Dermis microvascular lymphatic vessel endothelial cell (primary cell): Measurements from ENCODE around the gene UCN2. TPM values are rescaled to one million over a fixed set of nuclear protein-coding genes. Genes with fewer than 3 reads are reported as not detected.
"Not testable (repeated sequence)": the region's sequence is repeated elsewhere in the genome, so short reads cannot be mapped to it uniquely, and the experiment has no call there.

Source experiments
- DNase-seq, 2 donors: peaks; one replicate each; pipeline versions ENCODE4 v3.0.0 to v3.0.0-alpha.2; 2010; ENCODE audit warnings: low read depth in 2 of 2
- total RNA-seq: library from RNA; depleted of rRNA; stranded (reverse); fragments of >200 nt; gene quantifications from 2 replicates; pipeline ENCODE4 v1.2.1, GENCODE V29; 2014

The UCN2 gene
- total RNA-seq, 1 donor from 2014 or later = not detected

- no peak for DNase-seq
These were observed 1.1 kb downstream of the UCN2 start for GRCh38 chr3:48562367-48563095.

- DNase-seq = peak in 1 of 2 donors; percentile 36
These were observed 2.4 kb downstream of the UCN2 start for GRCh38 chr3:48561045-48561736.

- DNase-seq = no peak
These were observed 2.9 kb downstream of the UCN2 start for GRCh38 chr3:48560648-48561018.

GRCh38 chr3:48558493-48559134 lies 5.0 kb downstream of the UCN2 start:
- no peak for DNase-seq

- DNase-seq = peak; percentile 98 to 99
These were observed 6.6 kb downstream of the UCN2 start, which contains the start of gene PFKFB4 for GRCh38 chr3:48556796-48557626. PFKFB4 (minus strand) TSS chr3:48556803; CDS start chr3:48556777, 26 bp downstream.

- no peak for DNase-seq
These were observed 7.4 kb downstream of the UCN2 start for GRCh38 chr3:48555949-48556795.

- no peak for DNase-seq
These were observed 8.2 kb downstream of the UCN2 start for GRCh38 chr3:48555231-48555948.

- no peak for DNase-seq
These were observed 9.4 kb downstream of the UCN2 start for GRCh38 chr3:48553886-48554845.

- DNase-seq = no peak
These were observed 10.2 kb downstream of the UCN2 start for GRCh38 chr3:48553361-48553760.

- DNase-seq = no peak
These were observed 11.2 kb downstream of the UCN2 start for GRCh38 chr3:48552111-48552951.

GRCh38 chr3:48551651-48552050 lies 11.9 kb downstream of the UCN2 start:
- not testable (repeated sequence) for DNase-seq

- DNase-seq = peak; percentile 63 to 77
These were observed 14.6 kb downstream of the UCN2 start for GRCh38 chr3:48548729-48549705.

- no peak for DNase-seq
These were observed 15.5 kb downstream of the UCN2 start for GRCh38 chr3:48548126-48548525.

- peak in 1 of 2 donors; percentile 33 for DNase-seq
These were observed 17.3 kb downstream of the UCN2 start for GRCh38 chr3:48546203-48546829.

GRCh38 chr3:48544141-48544540 lies 19.4 kb downstream of the UCN2 start:
- no peak for DNase-seq

- DNase-seq = no peak
These were observed 20.2 kb downstream of the UCN2 start for GRCh38 chr3:48543271-48543866.
